Activated T-helper 1 cell treated with anti-CD3 and anti-CD28 coated beads, Interleukin-2, amount 50 U/mL, for 16 hours (primary cell): ENCODE data around the gene CRISPLD2.
"Not testable (repeated sequence)": the region's sequence is repeated elsewhere in the genome, so short reads cannot be mapped to it uniquely, and the experiment has no call there.

Source experiments
- DNase-seq, 2 donors: peaks; one replicate each; pipeline ENCODE4 v3.0.0-alpha.2; 2020; ENCODE audit warnings: low read depth in 1 of 2, low spot score in 1 of 2

CRISPLD2 gene

GRCh38 chr16:84856203-84856581 lies 36.4 kb downstream of the CRISPLD2 start:
- not testable (repeated sequence) for DNase-seq

GRCh38 chr16:84856811-84857210 lies 37.0 kb downstream of the CRISPLD2 start:
- not testable (repeated sequence) for DNase-seq

GRCh38 chr16:84859681-84860080 lies 39.9 kb downstream of the CRISPLD2 start:
- no peak for DNase-seq

GRCh38 chr16:84860383-84860782 lies 40.6 kb downstream of the CRISPLD2 start:
- no peak for DNase-seq

- DNase-seq, result no peak
Observed at GRCh38 chr16:84861671-84862070, 41.9 kb downstream of the CRISPLD2 start.

- no peak for DNase-seq
Observed at GRCh38 chr16:84862804-84863480, 43.2 kb downstream of the CRISPLD2 start.

GRCh38 chr16:84863481-84863814 lies 43.7 kb downstream of the CRISPLD2 start:
- DNase-seq, result no peak

GRCh38 chr16:84864326-84864955 lies 44.7 kb downstream of the CRISPLD2 start:
- DNase-seq, result no peak

- DNase-seq, result no peak
Observed at GRCh38 chr16:84867696-84868095, 47.9 kb downstream of the CRISPLD2 start.

GRCh38 chr16:84868328-84868727 lies 48.5 kb downstream of the CRISPLD2 start:
- no peak for DNase-seq

- DNase-seq, result no peak
Observed at GRCh38 chr16:84868829-84869472, 49.2 kb downstream of the CRISPLD2 start.

GRCh38 chr16:84869473-84869845 lies 49.7 kb downstream of the CRISPLD2 start:
- DNase-seq, result no peak

GRCh38 chr16:84872971-84873370 lies 53.2 kb downstream of the CRISPLD2 start:
- DNase-seq, result not testable (repeated sequence)

GRCh38 chr16:84874004-84874435 lies 54.2 kb downstream of the CRISPLD2 start:
- DNase-seq, result no peak

GRCh38 chr16:84874553-84874952 lies 54.8 kb downstream of the CRISPLD2 start:
- DNase-seq, result no peak

- no peak for DNase-seq
Observed at GRCh38 chr16:84874983-84875382, 55.2 kb downstream of the CRISPLD2 start.

GRCh38 chr16:84875846-84876245 lies 56.1 kb downstream of the CRISPLD2 start:
- DNase-seq, result no peak

GRCh38 chr16:84876873-84877606 lies 57.3 kb downstream of the CRISPLD2 start:
- no peak for DNase-seq

GRCh38 chr16:84878770-84879169 lies 59.0 kb downstream of the CRISPLD2 start:
- no peak for DNase-seq

- DNase-seq, result no peak
Observed at GRCh38 chr16:84879569-84880487, 60.0 kb downstream of the CRISPLD2 start.
